ENCODE data around the gene PRKN. TPM values are rescaled to one million over a fixed set of nuclear protein-coding genes. Genes with fewer than 3 reads are reported as not detected.

PRKN gene
- total and polyA plus RNA-seq, 5 donors from 2014 or later: 0.24 to 3.7 (median 2.5) TPM

DNA sequence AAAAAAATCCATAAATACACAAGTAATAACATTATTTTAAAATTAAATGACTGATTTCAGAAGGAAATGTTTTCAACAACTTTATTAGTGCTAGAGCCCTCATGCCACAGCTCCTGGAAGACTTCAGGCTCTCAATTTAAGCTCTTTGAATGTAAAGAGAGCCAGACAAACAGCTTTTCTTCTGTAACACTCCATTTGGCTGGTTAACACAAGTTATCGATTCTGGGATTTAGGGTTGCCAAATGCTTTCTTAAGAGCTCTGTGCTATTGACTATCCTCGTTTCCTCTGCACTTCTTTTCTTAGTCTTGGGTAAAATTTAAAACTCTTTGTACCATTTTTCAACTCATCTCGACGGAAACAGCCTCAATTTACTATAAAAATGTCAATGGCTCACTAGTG, 402.5 kb downstream of the PRKN start:
- Histone ChIP-seq H3K27ac (ENCODE audit: insufficient read depth, low read length, poor library complexity, severe bottlenecking) (no peak overlapping the region), H3K9me3 (ENCODE audit: control insufficient read depth in 2 of 2, low read length in 2 of 2) (peaks cover 0 to 3% of the 10 kb centered on the region in 2 experiments), H3K4me3 (ENCODE audit: low read depth, low read length) (no peak overlapping the region), H3K27me3 (ENCODE audit: control insufficient read depth, insufficient read depth, low read length) (no peaks in the 10 kb centered on the region), H3K4me1 (ENCODE audit: control insufficient read depth, insufficient read depth, low read length, poor library complexity, severe bottlenecking) (no peaks in the 10 kb centered on the region), H3K36me3 (ENCODE audit: control insufficient read depth, insufficient read depth, low read length) (no peaks in the 10 kb centered on the region)
- no peak overlapping the region for H3K27ac Mint-ChIP-seq
- H3K4me1 Mint-ChIP-seq: no peaks in the 10 kb centered on the region
- H3K27me3 Mint-ChIP-seq: no peaks in the 10 kb centered on the region
- no peak overlapping the region for H3K4me3 Mint-ChIP-seq
- no peak for ATAC-seq (ENCODE audit: low read depth in 2 of 2)
- peaks cover 0 to 18% (median 3%) of the 10 kb centered on the region in 7 donors for H3K9me3 Mint-ChIP-seq
- peaks cover 4% of the 10 kb centered on the region for H3K36me3 Mint-ChIP-seq
- DNase-seq: no peak

DNA sequence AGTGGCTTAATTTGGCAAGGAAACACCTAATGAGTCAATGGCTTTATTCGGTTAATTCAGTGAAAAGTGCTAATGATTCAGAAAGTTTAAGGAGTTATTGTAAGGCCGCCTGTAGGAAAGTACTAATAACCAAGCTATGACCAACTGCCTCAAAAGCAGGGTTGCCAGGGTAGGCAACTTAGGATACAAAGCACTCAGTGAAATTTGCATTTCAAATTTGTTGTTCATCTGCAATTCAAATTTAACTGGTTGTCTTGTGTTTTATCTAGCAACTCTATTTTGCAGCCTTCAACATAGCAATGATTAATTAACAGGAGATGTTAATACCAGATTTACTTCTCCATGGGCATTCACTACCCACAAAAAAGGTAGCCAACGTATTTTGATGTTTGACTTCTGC, 412.3 kb downstream of the PRKN start:
- Mint-ChIP-seq H3K4me3 (no peak overlapping the region), H3K36me3 (no peaks in the 10 kb centered on the region), H3K27me3 (no peaks in the 10 kb centered on the region), H3K4me1 (no peaks in the 10 kb centered on the region), H3K9me3 (peaks cover 0 to 9% (median 4%) of the 10 kb centered on the region in 7 donors), H3K27ac (no peak overlapping the region)
- no peaks in the 10 kb centered on the region for H3K27me3 ChIP-seq (ENCODE audit: control insufficient read depth, insufficient read depth, low read length)
- DNase-seq (no peak), ATAC-seq (ENCODE audit: low read depth in 2 of 2) (no peak)
- no peaks in the 10 kb centered on the region for H3K36me3 ChIP-seq (ENCODE audit: control insufficient read depth, insufficient read depth, low read length)
- H3K27ac ChIP-seq (ENCODE audit: insufficient read depth, low read length, poor library complexity, severe bottlenecking): no peak overlapping the region
- no peaks in the 10 kb centered on the region for H3K4me1 ChIP-seq (ENCODE audit: control insufficient read depth, insufficient read depth, low read length, poor library complexity, severe bottlenecking)
- no peak overlapping the region for H3K4me3 ChIP-seq (ENCODE audit: low read depth, low read length)
- no peaks in the 10 kb centered on the region for H3K9me3 ChIP-seq (ENCODE audit: control insufficient read depth in 2 of 2, low read length in 2 of 2)

DNA sequence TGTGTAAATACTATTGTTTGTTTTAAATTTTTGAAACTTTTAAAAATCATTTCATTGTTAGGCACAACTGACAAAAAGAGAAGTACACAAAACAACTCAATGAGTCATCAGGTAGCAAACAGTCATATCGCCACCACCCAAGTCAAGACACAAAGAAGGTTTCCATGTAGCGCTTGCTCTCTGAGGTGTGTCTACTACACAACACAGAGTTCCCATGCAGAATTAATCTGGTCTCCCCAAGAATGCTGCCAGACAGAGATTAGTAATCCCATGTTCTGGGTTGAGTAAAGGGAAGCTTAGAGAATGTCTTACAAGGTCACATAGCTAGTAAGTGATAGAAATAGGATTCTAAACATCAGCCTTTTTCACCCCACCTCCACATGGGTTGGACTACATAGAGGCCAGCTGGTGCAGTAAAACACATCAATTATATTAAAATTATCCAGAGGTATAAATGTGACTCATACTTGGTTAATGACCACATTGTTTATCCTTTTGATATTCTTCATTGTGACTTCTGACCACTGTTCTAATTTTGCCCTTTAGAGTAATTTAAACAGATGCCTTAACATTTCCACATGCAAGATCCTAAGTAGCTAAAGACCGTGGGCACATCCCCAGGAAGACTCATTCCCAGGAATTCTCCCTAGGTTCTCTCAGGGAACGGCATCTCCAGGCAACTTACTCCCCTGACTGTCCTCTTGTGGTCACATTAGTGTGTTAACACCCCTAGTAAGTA, 413.5 kb downstream of the PRKN start:
- Histone ChIP-seq H3K36me3 (ENCODE audit: control insufficient read depth, insufficient read depth, low read length) (no peaks in the 10 kb centered on the region), H3K27me3 (ENCODE audit: control insufficient read depth, insufficient read depth, low read length) (no peaks in the 10 kb centered on the region), H3K4me1 (ENCODE audit: control insufficient read depth, insufficient read depth, low read length, poor library complexity, severe bottlenecking) (no peaks in the 10 kb centered on the region), H3K9me3 (ENCODE audit: control insufficient read depth in 2 of 2, low read length in 2 of 2) (no peaks in the 10 kb centered on the region), H3K27ac (ENCODE audit: insufficient read depth, low read length, poor library complexity, severe bottlenecking) (no peak overlapping the region), H3K4me3 (ENCODE audit: low read depth, low read length) (no peak overlapping the region)
- H3K9me3 Mint-ChIP-seq: peaks cover 0 to 10% (median 3%) of the 10 kb centered on the region in 7 donors
- H3K27ac Mint-ChIP-seq: no peak overlapping the region
- no peak for ATAC-seq (ENCODE audit: low read depth in 2 of 2)
- H3K36me3 Mint-ChIP-seq: peaks cover 5% of the 10 kb centered on the region
- no peaks in the 10 kb centered on the region for H3K27me3 Mint-ChIP-seq
- H3K4me3 Mint-ChIP-seq: no peak overlapping the region
- H3K4me1 Mint-ChIP-seq: no peaks in the 10 kb centered on the region
- DNase-seq: no peak

DNA sequence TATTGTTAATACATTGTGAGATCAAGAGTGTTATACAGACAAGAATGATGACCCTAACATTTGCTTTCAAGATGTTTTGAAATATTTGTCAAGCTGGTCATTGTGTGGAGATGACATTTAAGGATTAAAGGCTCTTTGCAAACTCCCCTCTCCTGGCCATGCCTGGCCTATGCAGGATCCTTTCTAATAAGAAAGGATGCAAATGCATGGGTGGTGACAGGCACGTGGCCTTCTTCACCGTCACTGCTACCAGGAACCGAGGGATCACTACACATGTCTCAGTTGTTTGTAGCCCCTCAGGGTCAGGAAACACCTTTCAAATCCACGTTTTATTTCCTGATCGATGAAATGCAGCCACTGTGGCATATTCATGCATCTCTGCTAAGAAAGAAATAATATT, 419.7 kb downstream of the PRKN start:
- H3K4me3 ChIP-seq (ENCODE audit: low read depth, low read length): no peak overlapping the region
- H3K4me1 Mint-ChIP-seq: no peaks in the 10 kb centered on the region
- ATAC-seq (ENCODE audit: low read depth in 2 of 2) (no peak), DNase-seq (no peak)
- no peaks in the 10 kb centered on the region for H3K9me3 ChIP-seq (ENCODE audit: control insufficient read depth in 2 of 2, low read length in 2 of 2)
- no peak overlapping the region for H3K27ac ChIP-seq (ENCODE audit: insufficient read depth, low read length, poor library complexity, severe bottlenecking)
- no peak overlapping the region for H3K4me3 Mint-ChIP-seq
- no peaks in the 10 kb centered on the region for H3K4me1 ChIP-seq (ENCODE audit: control insufficient read depth, insufficient read depth, low read length, poor library complexity, severe bottlenecking)
- peaks cover 5% of the 10 kb centered on the region for H3K36me3 Mint-ChIP-seq
- H3K36me3 ChIP-seq (ENCODE audit: control insufficient read depth, insufficient read depth, low read length): no peaks in the 10 kb centered on the region
- peaks cover 0 to 8% (median 3%) of the 10 kb centered on the region in 7 donors for H3K9me3 Mint-ChIP-seq
- no peaks in the 10 kb centered on the region for H3K27me3 Mint-ChIP-seq
- H3K27me3 ChIP-seq (ENCODE audit: control insufficient read depth, insufficient read depth, low read length): no peaks in the 10 kb centered on the region
- H3K27ac Mint-ChIP-seq: no peak overlapping the region

DNA sequence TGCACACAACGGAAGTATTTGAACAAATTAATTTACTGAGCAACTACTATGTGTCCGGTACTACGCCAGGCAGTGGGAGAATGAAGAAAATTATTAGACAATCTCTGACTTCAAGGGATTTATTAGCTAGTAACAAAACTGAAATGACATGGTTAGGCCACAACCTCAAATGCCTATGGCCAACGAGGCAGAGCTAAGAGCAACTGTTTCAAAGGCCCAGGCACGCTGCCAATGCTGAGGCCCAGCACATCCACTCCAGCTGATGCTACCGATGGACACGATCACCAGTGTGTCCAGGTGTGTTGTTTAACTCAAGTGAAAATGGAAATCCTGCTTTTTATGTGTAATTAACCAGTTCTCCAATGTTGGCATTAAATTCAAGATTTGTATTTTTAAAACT, 420.9 kb downstream of the PRKN start:
- Mint-ChIP-seq H3K4me3 (no peak overlapping the region), H3K36me3 (peaks cover 5% of the 10 kb centered on the region), H3K9me3 (peaks cover 0 to 8% (median 3%) of the 10 kb centered on the region in 7 donors), H3K27ac (no peak overlapping the region), H3K27me3 (no peaks in the 10 kb centered on the region), H3K4me1 (no peaks in the 10 kb centered on the region)
- Histone ChIP-seq H3K9me3 (ENCODE audit: control insufficient read depth in 2 of 2, low read length in 2 of 2) (no peaks in the 10 kb centered on the region), H3K4me1 (ENCODE audit: control insufficient read depth, insufficient read depth, low read length, poor library complexity, severe bottlenecking) (no peaks in the 10 kb centered on the region), H3K4me3 (ENCODE audit: low read depth, low read length) (no peak overlapping the region), H3K27me3 (ENCODE audit: control insufficient read depth, insufficient read depth, low read length) (no peaks in the 10 kb centered on the region), H3K36me3 (ENCODE audit: control insufficient read depth, insufficient read depth, low read length) (no peaks in the 10 kb centered on the region), H3K27ac (ENCODE audit: insufficient read depth, low read length, poor library complexity, severe bottlenecking) (no peak overlapping the region)
- ATAC-seq (ENCODE audit: low read depth in 2 of 2): no peak
- no peak for DNase-seq

GRCh38 chr6:162301128-162301527, 426.4 kb downstream of the PRKN start:
- Mint-ChIP-seq H3K9me3 (peaks cover 0 to 13% (median 0%) of the 10 kb centered on the region in 7 donors), H3K4me1 (no peaks in the 10 kb centered on the region), H3K27me3 (no peaks in the 10 kb centered on the region), H3K4me3 (no peak overlapping the region), H3K27ac (no peak overlapping the region), H3K36me3 (no peaks in the 10 kb centered on the region)
- no peak for DNase-seq
- no peaks in the 10 kb centered on the region for H3K4me1 ChIP-seq (ENCODE audit: control insufficient read depth, insufficient read depth, low read length, poor library complexity, severe bottlenecking)
- H3K27me3 ChIP-seq (ENCODE audit: control insufficient read depth, insufficient read depth, low read length): no peaks in the 10 kb centered on the region
- no peaks in the 10 kb centered on the region for H3K36me3 ChIP-seq (ENCODE audit: control insufficient read depth, insufficient read depth, low read length)
- H3K9me3 ChIP-seq (ENCODE audit: control insufficient read depth in 2 of 2, low read length in 2 of 2): no peaks in the 10 kb centered on the region
- H3K27ac ChIP-seq (ENCODE audit: insufficient read depth, low read length, poor library complexity, severe bottlenecking): no peak overlapping the region
- ATAC-seq (ENCODE audit: low read depth in 2 of 2): no peak
- no peak overlapping the region for H3K4me3 ChIP-seq (ENCODE audit: low read depth, low read length)

- Histone ChIP-seq H3K4me1 (ENCODE audit: control insufficient read depth, insufficient read depth, low read length, poor library complexity, severe bottlenecking) (no peaks in the 10 kb centered on the region), H3K9me3 (ENCODE audit: control insufficient read depth in 2 of 2, low read length in 2 of 2) (no peaks in the 10 kb centered on the region), H3K36me3 (ENCODE audit: control insufficient read depth, insufficient read depth, low read length) (no peaks in the 10 kb centered on the region), H3K27me3 (ENCODE audit: control insufficient read depth, insufficient read depth, low read length) (no peaks in the 10 kb centered on the region), H3K4me3 (ENCODE audit: low read depth, low read length) (no peak overlapping the region), H3K27ac (ENCODE audit: insufficient read depth, low read length, poor library complexity, severe bottlenecking) (no peak overlapping the region)
- no peaks in the 10 kb centered on the region for H3K36me3 Mint-ChIP-seq
- no peaks in the 10 kb centered on the region for H3K4me1 Mint-ChIP-seq
- no peak for DNase-seq
- H3K27me3 Mint-ChIP-seq: no peaks in the 10 kb centered on the region
- H3K4me3 Mint-ChIP-seq: no peak overlapping the region
- peaks cover 0 to 5% (median 2%) of the 10 kb centered on the region in 7 donors for H3K9me3 Mint-ChIP-seq
- no peak for ATAC-seq (ENCODE audit: low read depth in 2 of 2)
- no peak overlapping the region for H3K27ac Mint-ChIP-seq
These were observed 433.5 kb downstream of the PRKN start for GRCh38 chr6:162294029-162294428.

GRCh38 chr6:162292915-162293314, 434.7 kb downstream of the PRKN start:
- Mint-ChIP-seq H3K27me3 (no peaks in the 10 kb centered on the region), H3K4me3 (no peak overlapping the region), H3K27ac (no peak overlapping the region), H3K9me3 (peaks cover 0 to 4% (median 2%) of the 10 kb centered on the region in 7 donors), H3K4me1 (no peaks in the 10 kb centered on the region), H3K36me3 (no peaks in the 10 kb centered on the region)
- Histone ChIP-seq H3K27ac (ENCODE audit: insufficient read depth, low read length, poor library complexity, severe bottlenecking) (no peak overlapping the region), H3K4me3 (ENCODE audit: low read depth, low read length) (no peak overlapping the region), H3K4me1 (ENCODE audit: control insufficient read depth, insufficient read depth, low read length, poor library complexity, severe bottlenecking) (no peaks in the 10 kb centered on the region), H3K27me3 (ENCODE audit: control insufficient read depth, insufficient read depth, low read length) (no peaks in the 10 kb centered on the region), H3K9me3 (ENCODE audit: control insufficient read depth in 2 of 2, low read length in 2 of 2) (no peaks in the 10 kb centered on the region), H3K36me3 (ENCODE audit: control insufficient read depth, insufficient read depth, low read length) (no peaks in the 10 kb centered on the region)
- DNase-seq: no peak
- ATAC-seq (ENCODE audit: low read depth in 2 of 2): no peak
